SK-N-SH (cell line): Measurements from ENCODE around the gene BID. TPM values are rescaled to one million over a fixed set of nuclear protein-coding genes. Genes with fewer than 3 reads are reported as not detected.
"Not testable (repeated sequence)": the region's sequence is repeated elsewhere in the genome, so short reads cannot be mapped to it uniquely, and the experiment has no call there.

Experiments
- CTCF ChIA-PET: fragments of 300-600, 350-600 bp; formaldehyde crosslinking; extraction: SDS; loops from one replicate; lab custom pipeline; 2021; lab: Yijun Ruan, JAX
- POLR2A ChIA-PET: fragments of 350-600 bp; sonication (Branson Sonifier 250); formaldehyde crosslinking; extraction: SDS; loops from one replicate; lab custom pipeline; 2020; ENCODE audit warnings: antibody characterized with exemption, inconsistent platforms; lab: Yijun Ruan, JAX
- DNase-seq: peaks from one replicate; pipeline ENCODE4 v3.0.0; 2012
- H2AFZ ChIP-seq: fragments of 200-600 bp; sonication (generic); 2 replicates; pipeline ENCODE4 v1.8.1; 2016; ENCODE audit warnings: antibody characterized with exemption, mild to moderate bottlenecking, low read depth
- H3F3A ChIP-seq: fragments of 200-600 bp; sonication (generic); replicated peaks from 2 replicates; pipeline ENCODE3; 2016; ENCODE audit warnings: antibody characterized with exemption, mild to moderate bottlenecking; ENCODE audit not compliant: insufficient read depth
- H3K27ac ChIP-seq, 2 experiments: fragments of 200-500 bp in 1 of 2; fragments of 200-600 bp in 1 of 2; sonication (Bioruptor generic) in 1 of 2; sonication (generic), shearing (Covaris generic) in 1 of 2; 2 replicates each; pipeline versions ENCODE4 v1.5.1 to v1.6.1; 2014 to 2016; ENCODE audit warnings: low read depth in 2 of 2, inconsistent platforms in 1 of 2, low read length in 1 of 2, mild to moderate bottlenecking in 1 of 2, mixed read lengths in 1 of 2
- H3K27me3 ChIP-seq: fragments of 200-600 bp; sonication (generic), shearing (Covaris generic); 2 replicates; pipeline ENCODE4 v1.6.1; 2016; ENCODE audit warnings: mixed run types; ENCODE audit not compliant: insufficient read depth
- H3K36me3 ChIP-seq, 2 experiments: fragments of 200-500 bp in 1 of 2; fragments of 200-600 bp in 1 of 2; sonication (Bioruptor generic) in 1 of 2; sonication (generic) in 1 of 2; replicated peaks in 1 of 2; 2 replicates each; pipeline versions ENCODE3 to v1.5.1; 2014 to 2016; ENCODE audit warnings: low read length in 1 of 2, mild to moderate bottlenecking in 1 of 2; ENCODE audit not compliant: insufficient read depth in 2 of 2, control insufficient read depth in 1 of 2
- H3K4me1 ChIP-seq, 2 experiments: fragments of 200-500 bp in 1 of 2; fragments of 200-600 bp in 1 of 2; sonication (Bioruptor generic) in 1 of 2; sonication (generic), shearing (Covaris generic) in 1 of 2; 2 replicates each; pipeline versions ENCODE4 v1.5.1 to v1.6.1; 2014 to 2016; ENCODE audit warnings: low read depth in 1 of 2, low read length in 1 of 2, mixed run types in 1 of 2; ENCODE audit not compliant: insufficient read depth in 2 of 2, control insufficient read depth in 1 of 2
- H3K4me2 ChIP-seq: fragments of 200-600 bp; sonication (generic), shearing (Covaris generic); 2 replicates; pipeline ENCODE4 v1.6.1; 2017; ENCODE audit warnings: mixed run types
- H3K4me3 ChIP-seq, 2 experiments: fragments of 200-500 bp in 1 of 2; fragments of 200-600 bp in 1 of 2; sonication (Bioruptor generic) in 1 of 2; sonication (generic), shearing (Covaris generic) in 1 of 2; 2 replicates each; pipeline versions ENCODE4 v1.5.1 to v1.8.1; 2014 to 2016; ENCODE audit warnings: low read depth in 2 of 2, inconsistent platforms in 1 of 2, low read length in 1 of 2, mild to moderate bottlenecking in 1 of 2, mixed read lengths in 1 of 2, moderate library complexity in 1 of 2
- H3K79me2 ChIP-seq: fragments of 200-600 bp; sonication (generic); 2 replicates; pipeline ENCODE4 v1.8.1; 2017; ENCODE audit warnings: mild to moderate bottlenecking; ENCODE audit not compliant: insufficient read depth
- H3K9ac ChIP-seq: fragments of 200-600 bp; sonication (generic); 2 replicates; pipeline ENCODE4 v1.6.1; 2017; ENCODE audit warnings: mixed run types
- H3K9me2 ChIP-seq: fragments of 200-600 bp; sonication (generic); 2 replicates; pipeline ENCODE4 v1.6.1; 2017; ENCODE audit warnings: mixed run types
- H3K9me3 ChIP-seq: fragments of 200-600 bp; sonication (generic); 2 replicates; pipeline ENCODE4 v1.6.1; 2017; ENCODE audit warnings: mixed run types, mild to moderate bottlenecking, moderate library complexity
- H4K20me1 ChIP-seq: fragments of 200-600 bp; sonication (generic); 2 replicates; pipeline ENCODE4 v1.6.1; 2017; ENCODE audit warnings: mild to moderate bottlenecking, mixed run types; ENCODE audit not compliant: insufficient read depth
- CHD2 ChIP-seq: fragments of 150-350 bp; IDR thresholded peaks from 2 replicates; pipeline ENCODE4 v1.6.1; 2018; ENCODE audit warnings: low read length; ENCODE audit not compliant: partially characterized antibody
- GATA2 ChIP-seq: sonication (generic); formaldehyde crosslinking; IDR thresholded peaks from 2 replicates; pipeline ENCODE4 v1.5.0; 2020; ENCODE audit warnings: mild to moderate bottlenecking, missing genetic modification reagents
- NRF1 ChIP-seq: IDR thresholded peaks from 2 replicates; pipeline ENCODE4 v1.6.1; 2012; ENCODE audit warnings: low read depth, mild to moderate bottlenecking, low read length
- RFX5 ChIP-seq: IDR thresholded peaks from 2 replicates; pipeline ENCODE4 v1.6.1; 2012; ENCODE audit warnings: mild to moderate bottlenecking, improper control_type of control experiment, low read length
- SIN3A ChIP-seq: IDR thresholded peaks from 2 replicates; pipeline ENCODE4 v1.6.1; 2012; ENCODE audit warnings: low read depth, mild to moderate bottlenecking, low read length, moderate library complexity, borderline replicate concordance
- WGBS: methylation state at CpG from one replicate; pipeline ENCODE4 v1.1.6; 2017; ENCODE audit warnings: low lambda C conversion rate; 5-methylcytosine and 5-hydroxymethylcytosine counted together
- polyA plus RNA-seq, 3 experiments: library from polyadenylated mRNA; depleted of rRNA; stranded (reverse); fragments of >200 nt; gene quantifications; 2 replicates each; pipeline ENCODE4 v1.2.3, GENCODE V29; 2012
- TF ChIP-seq, protein P1 (sequence below): fragments of 200-600 bp; sonication (generic); IDR thresholded peaks from 2 replicates; pipeline ENCODE4 v1.6.1; 2017; ENCODE audit warnings: antibody characterized with exemption, mild to moderate bottlenecking, moderate library complexity

Gene BID
- polyA plus RNA-seq, 1 of the 3 experiments (the other 2 are of a cell fraction), result 139 TPM

DNA sequence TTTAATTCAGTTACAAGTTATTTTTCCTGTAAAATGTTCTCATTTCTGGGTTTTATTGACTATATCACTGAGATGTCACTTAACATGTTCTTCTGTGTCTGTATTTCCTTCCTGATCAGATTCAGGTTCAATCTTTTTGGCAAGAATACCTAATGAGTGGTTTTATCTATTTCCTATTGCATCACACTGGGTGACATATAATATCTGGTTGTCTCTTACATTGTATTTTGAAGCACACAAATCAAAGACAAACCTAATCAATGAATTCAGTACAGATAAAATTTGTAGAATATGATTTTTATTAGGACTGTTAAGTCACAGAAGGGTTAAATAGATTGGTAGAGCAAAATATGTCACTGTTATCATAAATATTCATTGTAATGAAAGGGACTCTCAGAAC lies 75.3 kb downstream of the BID start:
- Histone ChIP-seq H3K9me2 (no peaks in the 10 kb centered on the region), H3K9ac (no peak overlapping the region), H3K27ac (no peak overlapping the region), H3K9me3 (no peaks in the 10 kb centered on the region), H3K79me2 (no peaks in the 10 kb centered on the region; the same call in 1 of the 2 replicates), H3K4me1 (peaks cover 0 to 11% of the 10 kb centered on the region in 2 experiments; a peak in 1 of 4 replicates), H3K27me3 (no peaks in the 10 kb centered on the region), H4K20me1 (no peaks in the 10 kb centered on the region), H3K36me3 (peaks cover 9 to 20% of the 10 kb centered on the region in 2 experiments), H3K4me3 (no peak overlapping the region), H3F3A (peaks cover 25% of the 10 kb centered on the region), H2AFZ (no peak overlapping the region), H3K4me2 (no peak overlapping the region)
- TF ChIP-seq, protein P1, sequence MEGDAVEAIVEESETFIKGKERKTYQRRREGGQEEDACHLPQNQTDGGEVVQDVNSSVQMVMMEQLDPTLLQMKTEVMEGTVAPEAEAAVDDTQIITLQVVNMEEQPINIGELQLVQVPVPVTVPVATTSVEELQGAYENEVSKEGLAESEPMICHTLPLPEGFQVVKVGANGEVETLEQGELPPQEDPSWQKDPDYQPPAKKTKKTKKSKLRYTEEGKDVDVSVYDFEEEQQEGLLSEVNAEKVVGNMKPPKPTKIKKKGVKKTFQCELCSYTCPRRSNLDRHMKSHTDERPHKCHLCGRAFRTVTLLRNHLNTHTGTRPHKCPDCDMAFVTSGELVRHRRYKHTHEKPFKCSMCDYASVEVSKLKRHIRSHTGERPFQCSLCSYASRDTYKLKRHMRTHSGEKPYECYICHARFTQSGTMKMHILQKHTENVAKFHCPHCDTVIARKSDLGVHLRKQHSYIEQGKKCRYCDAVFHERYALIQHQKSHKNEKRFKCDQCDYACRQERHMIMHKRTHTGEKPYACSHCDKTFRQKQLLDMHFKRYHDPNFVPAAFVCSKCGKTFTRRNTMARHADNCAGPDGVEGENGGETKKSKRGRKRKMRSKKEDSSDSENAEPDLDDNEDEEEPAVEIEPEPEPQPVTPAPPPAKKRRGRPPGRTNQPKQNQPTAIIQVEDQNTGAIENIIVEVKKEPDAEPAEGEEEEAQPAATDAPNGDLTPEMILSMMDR, result no peak
- no peak for TF ChIP-seq GATA2
- TF ChIP-seq CHD2, result no peak
- TF ChIP-seq SIN3A, result no peak
- no peak for TF ChIP-seq NRF1
- no peak for TF ChIP-seq RFX5
- CTCF ChIA-PET, result no interaction called here
- POLR2A ChIA-PET, result no interaction called here
- no peak for DNase-seq

DNA sequence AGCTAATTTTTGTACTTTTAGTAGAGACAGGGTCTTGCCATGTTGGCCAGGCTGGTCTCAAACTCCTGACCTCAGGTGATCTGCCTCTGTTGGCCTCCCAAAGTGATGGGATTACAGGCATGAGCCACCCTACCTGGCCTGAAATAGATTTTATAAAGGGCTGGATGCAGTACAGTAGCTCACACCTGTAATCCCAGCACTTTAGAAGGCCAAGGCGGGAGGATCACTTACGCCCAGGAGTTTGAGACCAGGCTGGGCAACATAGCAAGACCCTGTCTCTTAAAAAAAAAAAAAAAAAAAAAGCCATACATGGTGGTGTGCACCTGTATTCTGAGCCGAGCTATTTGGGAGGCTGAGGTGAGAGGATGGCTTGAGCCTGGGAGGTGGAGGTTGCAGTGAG lies 76.0 kb downstream of the BID start:
- H3K9ac ChIP-seq, H3K79me2 ChIP-seq, H3K9me2 ChIP-seq, H3K4me3 ChIP-seq, H3K9me3 ChIP-seq, H3K27me3 ChIP-seq, CTCF ChIA-PET, DNase-seq, H3K27ac ChIP-seq, POLR2A ChIA-PET, H2AFZ ChIP-seq, H4K20me1 ChIP-seq, H3K4me2 ChIP-seq: not testable (repeated sequence)
- peaks cover 0 to 11% of the 10 kb centered on the region in 2 experiments; a peak in 1 of 4 replicates for H3K4me1 ChIP-seq
- peaks cover 6 to 14% of the 10 kb centered on the region in 2 experiments for H3K36me3 ChIP-seq
- WGBS, result 100% methylated on average over 3 of the region's 3 CpGs
- H3F3A ChIP-seq, result peaks cover 20% of the 10 kb centered on the region

DNA sequence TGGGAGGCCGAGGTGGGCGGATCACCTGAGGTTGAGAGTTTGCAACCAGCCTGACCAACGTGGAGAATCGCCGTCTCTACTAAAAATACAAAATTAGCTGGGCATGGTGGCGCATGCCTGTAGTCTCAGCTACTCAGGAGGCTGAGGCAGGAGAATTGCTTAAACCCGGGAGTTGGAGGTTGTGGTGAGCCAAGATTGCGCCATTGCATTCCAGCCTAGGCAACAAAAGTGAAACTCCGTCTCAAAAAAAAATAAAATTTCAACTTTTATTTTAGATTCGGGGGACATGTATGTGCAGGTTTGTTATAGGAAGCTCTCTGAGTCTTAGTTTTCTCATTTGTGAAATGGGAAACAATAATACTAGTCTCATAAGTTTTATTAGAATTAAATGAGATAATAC lies 77.1 kb downstream of the BID start:
- peaks cover 0 to 11% of the 10 kb centered on the region in 2 experiments; a peak in 1 of 4 replicates for H3K4me1 ChIP-seq
- H3K9me3 ChIP-seq, H4K20me1 ChIP-seq, DNase-seq, H3K27ac ChIP-seq, H3K79me2 ChIP-seq, H3K9ac ChIP-seq, H2AFZ ChIP-seq, H3K27me3 ChIP-seq, H3K4me3 ChIP-seq, H3K4me2 ChIP-seq, H3K9me2 ChIP-seq, POLR2A ChIA-PET: not testable (repeated sequence)
- CTCF ChIA-PET, result interaction anchor here (1.1 kb wide), 1 partner anchor 139 kb away, joined by 3 read pairs; no protein-coding TSS in a partner anchor
- peaks cover 19% of the 10 kb centered on the region for H3F3A ChIP-seq
- peaks cover 5 to 10% of the 10 kb centered on the region in 2 experiments for H3K36me3 ChIP-seq
- 95% methylated on average over 10 of the region's 10 CpGs for WGBS
